Uterus (tissue), 4 donors: ENCODE measurements around the gene SERP2. TPM values are rescaled to one million over a fixed set of nuclear protein-coding genes. Genes with fewer than 3 reads are reported as not detected.

ENCODE experiments used
- DNase-seq, 2 donors: peaks; one replicate each; pipeline ENCODE4 v3.0.0-alpha.2; 2019 to 2020
- H3K27ac ChIP-seq, 2 donors: fragments of 200-600 bp; sonication (generic); 1 replicate in 1 of 2; 2 replicates in 1 of 2; pipeline ENCODE4 v1.5.1; 2016 to 2018
- H3K27me3 ChIP-seq, 2 donors: fragments of 200-600 bp; sonication (generic); one replicate each; pipeline ENCODE4 v1.5.1; 2018 to 2019; ENCODE audit warnings: control low read depth in 1 of 2
- H3K36me3 ChIP-seq, 2 donors: fragments of 200-600 bp; sonication (generic); one replicate each; pipeline ENCODE4 v1.5.1; 2019; ENCODE audit warnings: control low read depth in 1 of 2
- H3K4me1 ChIP-seq, 2 donors: fragments of 200-600 bp; sonication (generic); one replicate each; pipeline ENCODE4 v1.5.1; 2018 to 2019; ENCODE audit warnings: control low read depth in 1 of 2
- H3K4me3 ChIP-seq, 2 donors: fragments of 200-600 bp; sonication (generic); 1 replicate in 1 of 2; 2 replicates in 1 of 2; pipeline ENCODE4 v1.5.1; 2018 to 2019; ENCODE audit warnings: mild to moderate bottlenecking in 1 of 2
- H3K9me3 ChIP-seq, 2 donors: fragments of 200-600 bp; sonication (generic); one replicate each; pipeline ENCODE4 v1.5.1; 2019; ENCODE audit warnings: control low read depth in 1 of 2
- CTCF ChIP-seq, 4 experiments: fragments of 200-600 bp in 2 of 4; fragments of 450-650 bp in 2 of 4; sonication (generic) in 2 of 4; IDR thresholded peaks; one replicate each; pipeline ENCODE4 v1.5.1; 2016 to 2019; ENCODE audit warnings: antibody characterized with exemption in 4 of 4, mild to moderate bottlenecking in 2 of 4, moderate library complexity in 1 of 4
- POLR2A ChIP-seq, 2 donors: fragments of 450-650 bp; IDR thresholded peaks; one replicate each; pipeline ENCODE4 v1.6.1; 2016; ENCODE audit warnings: antibody characterized with exemption in 2 of 2, mild to moderate bottlenecking in 1 of 2, moderate library complexity in 1 of 2
- intact Hi-C: fragments of 100-400 bp; cut with DNase I; formaldehyde crosslinking; loops from one replicate; pipeline ENCODE4 v1.15.1; 2023; ENCODE audit warnings: low total_unique reads
- total RNA-seq, 4 donors: library from RNA; depleted of rRNA in 3 of 4; stranded (reverse); fragments of >200 nt in 3 of 4; gene quantifications; one replicate each; pipeline versions ENCODE4 v1.1.0 to v1.2.4, GENCODE V29; 2014 to 2023
- donor health status: DM: yes; HTN: yes; CAD: no.

The SERP2 gene
- total RNA-seq, 4 donors from 2014 or later = 0.77 to 12.6 (median 5.9) TPM

DNA sequence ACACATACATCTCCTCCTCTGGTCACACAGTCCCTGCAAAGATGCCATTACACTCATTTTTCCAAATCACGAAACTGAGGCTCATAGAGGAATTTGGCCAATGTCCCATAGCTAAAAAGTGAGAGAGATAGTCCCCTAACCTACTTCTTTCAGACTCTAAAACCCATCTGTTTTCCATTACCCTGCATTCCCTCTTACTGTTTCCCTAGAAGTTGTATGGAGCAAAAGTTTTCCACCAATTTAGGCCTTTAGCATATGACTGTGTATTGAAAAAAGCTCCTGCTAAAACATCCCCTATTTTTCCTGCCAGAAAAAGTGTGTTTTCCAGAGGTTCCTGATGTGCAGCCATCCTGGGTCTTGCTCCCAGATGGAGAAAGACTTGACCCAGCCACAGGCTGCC, 16.3 kb downstream of the SERP2 start:
- Histone ChIP-seq H3K36me3 (no peaks in the 10 kb centered on the region), H3K4me1 (no peaks in the 10 kb centered on the region), H3K27me3 (no peaks in the 10 kb centered on the region), H3K9me3 (no peaks in the 10 kb centered on the region), H3K27ac (no peak overlapping the region), H3K4me3 (no peak overlapping the region)
- no peak for DNase-seq
- intact Hi-C loops = no loop called here
- TF ChIP-seq CTCF (IDR thresholded peaks at IDR 0.05) (no peak), POLR2A (IDR thresholded peaks at IDR 0.05) (no peak)

- intact Hi-C loops = no loop called here
- DNase-seq = no peak
- TF ChIP-seq POLR2A (IDR thresholded peaks at IDR 0.05) (no peak), CTCF (IDR thresholded peaks at IDR 0.05) (no peak)
- Histone ChIP-seq H3K36me3 (no peaks in the 10 kb centered on the region), H3K27me3 (no peaks in the 10 kb centered on the region), H3K4me3 (no peak overlapping the region), H3K9me3 (no peaks in the 10 kb centered on the region), H3K4me1 (no peaks in the 10 kb centered on the region), H3K27ac (peak overlapping the region; percentile 17 to 25)
These were observed 19.8 kb downstream of the SERP2 start for GRCh38 chr13:44393391-44393790.

- H3K4me3 ChIP-seq = no peak overlapping the region
- no peak for DNase-seq
- intact Hi-C loops = no loop called here
- no peak for TF ChIP-seq POLR2A (IDR thresholded peaks at IDR 0.05)
- TF ChIP-seq CTCF (IDR thresholded peaks at IDR 0.05) = no peak
- no peaks in the 10 kb centered on the region for H3K36me3 ChIP-seq
- no peaks in the 10 kb centered on the region for H3K9me3 ChIP-seq
- H3K4me1 ChIP-seq = no peaks in the 10 kb centered on the region
- no peak overlapping the region for H3K27ac ChIP-seq
- no peaks in the 10 kb centered on the region for H3K27me3 ChIP-seq
These were observed 21.0 kb downstream of the SERP2 start for GRCh38 chr13:44394658-44395057.

GRCh38 chr13:44395976-44396694, 22.5 kb downstream of the SERP2 start:
- DNase-seq = no peak
- no peaks in the 10 kb centered on the region for H3K9me3 ChIP-seq
- no peaks in the 10 kb centered on the region for H3K27me3 ChIP-seq
- H3K27ac ChIP-seq = peak overlapping the region; percentile 66 to 74
- no peaks in the 10 kb centered on the region for H3K4me1 ChIP-seq
- intact Hi-C loops = no loop called here
- H3K36me3 ChIP-seq = no peaks in the 10 kb centered on the region
- TF ChIP-seq CTCF (IDR thresholded peaks at IDR 0.05) (no peak), POLR2A (IDR thresholded peaks at IDR 0.05) (no peak)
- no peak overlapping the region for H3K4me3 ChIP-seq

- no peaks in the 10 kb centered on the region for H3K9me3 ChIP-seq
- DNase-seq = peak; percentile 43 to 61
- H3K4me1 ChIP-seq = no peaks in the 10 kb centered on the region
- no peaks in the 10 kb centered on the region for H3K36me3 ChIP-seq
- intact Hi-C loops = no loop called here
- no peaks in the 10 kb centered on the region for H3K27me3 ChIP-seq
- H3K4me3 ChIP-seq = no peak overlapping the region
- H3K27ac ChIP-seq = peak overlapping the region; percentile 66 to 74
- peak in 1 of 2 donors; percentile 13 for TF ChIP-seq POLR2A (IDR thresholded peaks at IDR 0.05)
- TF ChIP-seq CTCF (IDR thresholded peaks at IDR 0.05) = no peak
These were observed 23.3 kb downstream of the SERP2 start for GRCh38 chr13:44396701-44397580.
